ENCODE results near the gene GH1. TPM values are rescaled to one million over a fixed set of nuclear protein-coding genes. Genes with fewer than 3 reads are reported as not detected.

Gene GH1
- polyA plus RNA-seq, 1 of the 3 experiments (the other 2 are of a cell fraction), result not detected

DNA sequence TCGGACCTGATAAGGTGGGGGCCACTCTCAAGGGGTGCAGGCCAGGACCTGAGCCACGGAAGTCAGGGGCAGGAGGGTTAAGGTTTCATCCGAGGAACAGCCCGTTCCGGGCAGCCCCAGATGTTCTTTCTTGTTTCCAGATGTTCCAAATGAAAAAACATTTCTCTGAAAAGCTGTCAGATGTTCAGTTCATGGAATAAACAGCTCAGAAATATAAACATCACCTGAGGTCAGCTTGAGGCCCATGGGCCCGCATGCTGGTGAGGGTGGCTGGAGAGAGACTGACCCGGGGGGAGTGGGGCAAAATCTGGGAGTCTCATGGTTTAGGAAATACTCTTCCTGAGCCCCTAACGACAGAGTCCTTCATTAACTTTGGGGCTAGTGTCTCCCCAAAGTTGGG, 15.0 kb upstream of the GH1 start:
- ChIA-PET CTCF (interaction anchor here (0.7 to 8.8 kb wide), 8 partner anchors 13 to 93 kb away, joined by 3 to 90 read pairs (median 7); partner anchors contain the start of genes CSHL1 and GH1), POLR2A (no interaction called here)
- peak; percentile 26 for DNase-seq
- H3K4me2 ChIP-seq, result no peak overlapping the region
- no peaks in the 10 kb centered on the region for H3K9me3 ChIP-seq
- H3K36me3 ChIP-seq (replicated peaks in 1 of 2; ENCODE audit: control insufficient read depth in 1 of 2, insufficient read depth in 2 of 2, low read length in 1 of 2), result no peaks in the 10 kb centered on the region
- H2AFZ ChIP-seq (ENCODE audit: low read depth), result no peak overlapping the region
- H3K9me2 ChIP-seq, result no peaks in the 10 kb centered on the region
- H3K27ac ChIP-seq (ENCODE audit: low read depth in 2 of 2, low read length in 1 of 2), result no peak overlapping the region
- no peaks in the 10 kb centered on the region for H3K79me2 ChIP-seq (ENCODE audit: insufficient read depth)
- TF ChIP-seq EZH2phosphoT487 (IDR thresholded peaks at IDR 0.05; ENCODE audit: borderline replicate concordance, low read depth) (no peak), MAX (IDR thresholded peaks at IDR 0.05; ENCODE audit: low read depth) (no peak), ELF1 (IDR thresholded peaks at IDR 0.05) (no peak), TEAD4 (IDR thresholded peaks at IDR 0.05; ENCODE audit: borderline replicate concordance, insufficient read depth) (no peak), EP300 (IDR thresholded peaks at IDR 0.05; ENCODE audit: borderline replicate concordance in 1 of 2, low read depth in 1 of 2, low read length in 1 of 2) (no peak), FOXJ3 (CRISPR knock-in tag; IDR thresholded peaks at IDR 0.05) (no peak), MXI1 (IDR thresholded peaks at IDR 0.05; ENCODE audit: low read depth, low read length) (no peak)
- TF ChIP-seq, protein P1, sequence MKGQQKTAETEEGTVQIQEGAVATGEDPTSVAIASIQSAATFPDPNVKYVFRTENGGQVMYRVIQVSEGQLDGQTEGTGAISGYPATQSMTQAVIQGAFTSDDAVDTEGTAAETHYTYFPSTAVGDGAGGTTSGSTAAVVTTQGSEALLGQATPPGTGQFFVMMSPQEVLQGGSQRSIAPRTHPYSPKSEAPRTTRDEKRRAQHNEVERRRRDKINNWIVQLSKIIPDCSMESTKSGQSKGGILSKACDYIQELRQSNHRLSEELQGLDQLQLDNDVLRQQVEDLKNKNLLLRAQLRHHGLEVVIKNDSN (IDR thresholded peaks at IDR 0.05; ENCODE audit: borderline replicate concordance, low read depth), result no peak
- WGBS (ENCODE audit: low lambda C conversion rate), result 63% methylated on average over 8 of the region's 8 CpGs
- H3K27me3 ChIP-seq (ENCODE audit: insufficient read depth), result peaks cover 13% of the 10 kb centered on the region; the same call in 1 of the 2 replicates
- no peak overlapping the region for H3K4me3 ChIP-seq (ENCODE audit: low read depth in 2 of 2, low read length in 1 of 2)
- H4K20me1 ChIP-seq (ENCODE audit: insufficient read depth), result no peaks in the 10 kb centered on the region
- no peaks in the 10 kb centered on the region for H3K4me1 ChIP-seq (ENCODE audit: control insufficient read depth in 1 of 2, insufficient read depth in 2 of 2, low read depth in 1 of 2, low read length in 1 of 2)
- H3F3A ChIP-seq (replicated peaks; ENCODE audit: insufficient read depth), result no peaks in the 10 kb centered on the region
- H3K9ac ChIP-seq, result no peak overlapping the region

- H3F3A ChIP-seq (replicated peaks; ENCODE audit: insufficient read depth), result no peaks in the 10 kb centered on the region
- no peaks in the 10 kb centered on the region for H3K36me3 ChIP-seq (replicated peaks in 1 of 2; ENCODE audit: control insufficient read depth in 1 of 2, insufficient read depth in 2 of 2, low read length in 1 of 2)
- H3K9me3 ChIP-seq, result no peaks in the 10 kb centered on the region
- peaks cover 13% of the 10 kb centered on the region; the same call in 1 of the 2 replicates for H3K27me3 ChIP-seq (ENCODE audit: insufficient read depth)
- H4K20me1 ChIP-seq (ENCODE audit: insufficient read depth), result no peaks in the 10 kb centered on the region
- ChIA-PET POLR2A (no interaction called here), CTCF (interaction anchor here (0.9 to 8.8 kb wide), 9 partner anchors 9 to 350 kb away, joined by 3 to 90 read pairs (median 5); partner anchors contain the start of genes CSHL1 and GH1)
- no peak overlapping the region for H2AFZ ChIP-seq (ENCODE audit: low read depth)
- H3K9ac ChIP-seq, result no peak overlapping the region
- peak; percentile 22 for DNase-seq
- H3K9me2 ChIP-seq, result no peaks in the 10 kb centered on the region
- TF ChIP-seq ELF1 (IDR thresholded peaks at IDR 0.05) (no peak), FOXM1 (IDR thresholded peaks at IDR 0.05; ENCODE audit: low read depth) (no peak), CHD2 (IDR thresholded peaks at IDR 0.05; ENCODE audit: low read length, partially characterized antibody) (no peak), EP300 (IDR thresholded peaks at IDR 0.05; ENCODE audit: borderline replicate concordance in 1 of 2, low read depth in 1 of 2, low read length in 1 of 2) (no peak), YY1 (IDR thresholded peaks at IDR 0.05; ENCODE audit: low read depth) (no peak), RFX5 (IDR thresholded peaks at IDR 0.05; ENCODE audit: low read length) (no peak), FOXJ3 (CRISPR knock-in tag; IDR thresholded peaks at IDR 0.05) (no peak), EZH2phosphoT487 (IDR thresholded peaks at IDR 0.05; ENCODE audit: borderline replicate concordance, low read depth) (no peak), RAD21 (IDR thresholded peaks at IDR 0.05; ENCODE audit: low read length) (no peak), TCF12 (IDR thresholded peaks at IDR 0.05) (no peak), MAX (IDR thresholded peaks at IDR 0.05; ENCODE audit: low read depth) (no peak), CTCF (IDR thresholded peaks at IDR 0.05) (no peak), GATA2 (CRISPR knock-in tag; IDR thresholded peaks at IDR 0.05) (no peak), NFIC (IDR thresholded peaks at IDR 0.05; ENCODE audit: borderline replicate concordance) (no peak), SIN3A (IDR thresholded peaks at IDR 0.05; ENCODE audit: borderline replicate concordance, low read depth, low read length) (no peak)
- TF ChIP-seq, protein P2, sequence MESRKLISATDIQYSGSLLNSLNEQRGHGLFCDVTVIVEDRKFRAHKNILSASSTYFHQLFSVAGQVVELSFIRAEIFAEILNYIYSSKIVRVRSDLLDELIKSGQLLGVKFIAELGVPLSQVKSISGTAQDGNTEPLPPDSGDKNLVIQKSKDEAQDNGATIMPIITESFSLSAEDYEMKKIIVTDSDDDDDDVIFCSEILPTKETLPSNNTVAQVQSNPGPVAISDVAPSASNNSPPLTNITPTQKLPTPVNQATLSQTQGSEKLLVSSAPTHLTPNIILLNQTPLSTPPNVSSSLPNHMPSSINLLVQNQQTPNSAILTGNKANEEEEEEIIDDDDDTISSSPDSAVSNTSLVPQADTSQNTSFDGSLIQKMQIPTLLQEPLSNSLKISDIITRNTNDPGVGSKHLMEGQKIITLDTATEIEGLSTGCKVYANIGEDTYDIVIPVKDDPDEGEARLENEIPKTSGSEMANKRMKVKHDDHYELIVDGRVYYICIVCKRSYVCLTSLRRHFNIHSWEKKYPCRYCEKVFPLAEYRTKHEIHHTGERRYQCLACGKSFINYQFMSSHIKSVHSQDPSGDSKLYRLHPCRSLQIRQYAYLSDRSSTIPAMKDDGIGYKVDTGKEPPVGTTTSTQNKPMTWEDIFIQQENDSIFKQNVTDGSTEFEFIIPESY (IDR thresholded peaks at IDR 0.05; ENCODE audit: borderline replicate concordance, low read depth), result no peak
- TF ChIP-seq, protein P3, sequence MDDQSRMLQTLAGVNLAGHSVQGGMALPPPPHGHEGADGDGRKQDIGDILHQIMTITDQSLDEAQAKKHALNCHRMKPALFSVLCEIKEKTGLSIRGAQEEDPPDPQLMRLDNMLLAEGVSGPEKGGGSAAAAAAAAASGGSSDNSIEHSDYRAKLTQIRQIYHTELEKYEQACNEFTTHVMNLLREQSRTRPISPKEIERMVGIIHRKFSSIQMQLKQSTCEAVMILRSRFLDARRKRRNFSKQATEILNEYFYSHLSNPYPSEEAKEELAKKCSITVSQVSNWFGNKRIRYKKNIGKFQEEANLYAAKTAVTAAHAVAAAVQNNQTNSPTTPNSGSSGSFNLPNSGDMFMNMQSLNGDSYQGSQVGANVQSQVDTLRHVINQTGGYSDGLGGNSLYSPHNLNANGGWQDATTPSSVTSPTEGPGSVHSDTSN (IDR thresholded peaks at IDR 0.05), result no peak
- WGBS (ENCODE audit: low lambda C conversion rate), result 74% methylated on average over 4 of the region's 4 CpGs
- H3K4me3 ChIP-seq (ENCODE audit: low read depth in 2 of 2, low read length in 1 of 2), result no peak overlapping the region
- H3K79me2 ChIP-seq (ENCODE audit: insufficient read depth), result no peaks in the 10 kb centered on the region
- no peaks in the 10 kb centered on the region for H3K4me1 ChIP-seq (ENCODE audit: control insufficient read depth in 1 of 2, insufficient read depth in 2 of 2, low read depth in 1 of 2, low read length in 1 of 2)
- no peak overlapping the region for H3K27ac ChIP-seq (ENCODE audit: low read depth in 2 of 2, low read length in 1 of 2)
- H3K4me2 ChIP-seq, result no peak overlapping the region
Measured at GRCh38 chr17:63932721-63933120, 14.1 kb upstream of the GH1 start.

Data from SK-N-SH (cell line).